SU-DHL-6 (cell line): ENCODE data around the gene SPO11.

Experiments used
- H2AFZ ChIP-seq: fragments of 200-600 bp; sonication (generic); 2 replicates; pipeline ENCODE4 v1.6.1; 2014; ENCODE audit warnings: low read depth, mild to moderate bottlenecking, moderate library complexity, mixed read lengths, antibody characterized with exemption, low read length; ENCODE audit not compliant: severe bottlenecking
- H3F3A ChIP-seq: fragments of 200-600 bp; shearing (Covaris generic); 2 replicates; pipeline ENCODE4 v1.6.0; 2016; ENCODE audit warnings: antibody characterized with exemption, mild to moderate bottlenecking; ENCODE audit not compliant: insufficient read depth
- H3K27ac ChIP-seq: fragments of 200-600 bp; sonication (generic); 2 replicates; pipeline ENCODE4 v1.5.1; 2016; ENCODE audit warnings: low read depth, mild to moderate bottlenecking, low read length, moderate library complexity, mixed read lengths
- H3K27me3 ChIP-seq: fragments of 200-600 bp; sonication (generic), shearing (Covaris generic); 2 replicates; pipeline ENCODE4 v1.6.0; 2014; ENCODE audit warnings: mild to moderate bottlenecking, low read length
- H3K36me3 ChIP-seq: fragments of 200-600 bp; sonication (generic); 2 replicates; pipeline ENCODE4 v1.6.1; 2014; ENCODE audit warnings: mild to moderate bottlenecking, low read length, mixed read lengths
- H3K4me2 ChIP-seq: fragments of 300-600, 200-600 bp; shearing (Covaris generic), sonication (generic); 2 replicates; pipeline ENCODE4 v1.6.0; 2014; ENCODE audit warnings: low read length, low read depth, mild to moderate bottlenecking; ENCODE audit not compliant: poor library complexity, severe bottlenecking
- H3K4me3 ChIP-seq: fragments of 200-600 bp; sonication (generic); 2 replicates; pipeline ENCODE4 v1.5.1; 2014; ENCODE audit warnings: antibody characterized with exemption, low read length, mild to moderate bottlenecking, mixed read lengths; ENCODE audit not compliant: insufficient read depth, poor library complexity, severe bottlenecking
- H3K79me2 ChIP-seq: fragments of 200-600 bp; sonication (generic); 2 replicates; pipeline ENCODE4 v1.6.1; 2014; ENCODE audit warnings: mild to moderate bottlenecking, low read length, moderate library complexity; ENCODE audit not compliant: insufficient read depth
- H3K9ac ChIP-seq: fragments of 200-600 bp; sonication (generic); 2 replicates; pipeline ENCODE4 v1.7.0; 2014; ENCODE audit warnings: mild to moderate bottlenecking, low read length
- H3K9me2 ChIP-seq: fragments of 200-600 bp; sonication (generic); replicated peaks from 2 replicates; pipeline ENCODE4 v1.6.1; 2014; ENCODE audit warnings: low read length; ENCODE audit not compliant: insufficient read depth
- H3K9me3 ChIP-seq: fragments of 200-600 bp; sonication (generic); 2 replicates; pipeline ENCODE4 v1.6.1; 2014; ENCODE audit warnings: low read length, mixed read lengths; ENCODE audit not compliant: insufficient read depth
- H4K20me1 ChIP-seq: fragments of 200-600 bp; sonication (generic); 2 replicates; pipeline ENCODE4 v1.6.1; 2014; ENCODE audit warnings: low read depth, mild to moderate bottlenecking, antibody characterized with exemption, low read length, moderate library complexity, mixed read lengths
- EZH2phosphoT487 ChIP-seq: fragments of 200-600 bp; sonication (generic), shearing (Covaris generic); conservative IDR thresholded peaks from 2 replicates; pipeline ENCODE4 v1.6.1; 2018; ENCODE audit warnings: mild to moderate bottlenecking, antibody characterized with exemption, low read length, moderate library complexity, mixed read lengths
- TF ChIP-seq, protein P1 (sequence below): fragments of 200-600 bp; sonication (generic); IDR thresholded peaks from one replicate; pipeline ENCODE4 v1.5.1; 2017; ENCODE audit warnings: antibody characterized with exemption, mild to moderate bottlenecking, low read length, moderate library complexity; ENCODE audit not compliant: insufficient read depth, poor library complexity, severe bottlenecking

The SPO11 gene

DNA sequence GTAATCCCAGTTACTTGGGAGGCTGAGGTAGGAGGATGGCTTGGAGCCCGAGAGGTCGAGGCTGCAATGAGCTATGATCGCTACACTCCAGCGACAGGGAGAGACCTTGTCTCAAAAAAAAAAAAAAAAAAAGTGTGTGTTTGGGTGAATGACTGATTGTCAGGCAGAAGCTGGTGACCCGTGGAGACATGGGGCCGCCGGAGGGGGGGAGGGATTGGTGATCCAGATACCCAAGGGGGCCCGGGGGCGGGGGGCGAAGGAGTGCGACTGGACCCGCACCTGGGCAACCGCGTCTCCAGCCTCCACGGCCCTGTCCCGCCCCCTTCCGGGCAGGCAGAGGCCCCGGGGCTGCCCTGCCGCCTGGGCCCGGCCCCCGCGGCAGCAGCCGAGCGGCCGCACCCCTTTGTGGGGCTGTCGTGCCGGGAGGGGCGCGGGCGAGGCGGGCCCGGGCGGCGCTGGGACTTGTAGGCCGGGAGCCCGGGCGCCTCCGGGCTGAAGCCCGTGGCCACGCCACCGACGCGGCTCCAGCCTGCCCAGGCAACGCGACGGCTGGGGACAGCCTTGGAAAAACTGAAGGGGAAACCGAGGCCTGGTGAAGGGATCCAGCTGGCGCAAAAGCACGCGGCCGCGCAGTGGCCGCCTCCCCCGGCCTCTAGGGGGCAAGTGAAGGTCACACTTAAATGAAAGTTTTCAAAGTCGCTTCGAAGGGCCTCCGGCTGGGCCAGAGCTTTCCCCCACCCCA, 59.5 kb downstream of the SPO11 start:
- H3K27ac ChIP-seq = peak overlapping the region; percentile 98
- peaks cover 46% of the 10 kb centered on the region for H3F3A ChIP-seq
- peaks cover 26% of the 10 kb centered on the region for H3K79me2 ChIP-seq
- H3K36me3 ChIP-seq = 0 out of 2 replicates have a peak, but pooled peaks cover 11% of the 10 kb centered on the region
- peak overlapping the region; percentile 69 for H2AFZ ChIP-seq
- no peaks in the 10 kb centered on the region for H3K9me3 ChIP-seq
- peak overlapping the region; percentile 71 for H3K9ac ChIP-seq
- H3K27me3 ChIP-seq = no peaks in the 10 kb centered on the region
- H3K4me3 ChIP-seq = peak overlapping the region; percentile 43
- TF ChIP-seq, protein P1, sequence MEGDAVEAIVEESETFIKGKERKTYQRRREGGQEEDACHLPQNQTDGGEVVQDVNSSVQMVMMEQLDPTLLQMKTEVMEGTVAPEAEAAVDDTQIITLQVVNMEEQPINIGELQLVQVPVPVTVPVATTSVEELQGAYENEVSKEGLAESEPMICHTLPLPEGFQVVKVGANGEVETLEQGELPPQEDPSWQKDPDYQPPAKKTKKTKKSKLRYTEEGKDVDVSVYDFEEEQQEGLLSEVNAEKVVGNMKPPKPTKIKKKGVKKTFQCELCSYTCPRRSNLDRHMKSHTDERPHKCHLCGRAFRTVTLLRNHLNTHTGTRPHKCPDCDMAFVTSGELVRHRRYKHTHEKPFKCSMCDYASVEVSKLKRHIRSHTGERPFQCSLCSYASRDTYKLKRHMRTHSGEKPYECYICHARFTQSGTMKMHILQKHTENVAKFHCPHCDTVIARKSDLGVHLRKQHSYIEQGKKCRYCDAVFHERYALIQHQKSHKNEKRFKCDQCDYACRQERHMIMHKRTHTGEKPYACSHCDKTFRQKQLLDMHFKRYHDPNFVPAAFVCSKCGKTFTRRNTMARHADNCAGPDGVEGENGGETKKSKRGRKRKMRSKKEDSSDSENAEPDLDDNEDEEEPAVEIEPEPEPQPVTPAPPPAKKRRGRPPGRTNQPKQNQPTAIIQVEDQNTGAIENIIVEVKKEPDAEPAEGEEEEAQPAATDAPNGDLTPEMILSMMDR = peak; percentile 48
- TF ChIP-seq EZH2phosphoT487 = no peak
- H3K9me2 ChIP-seq = no peaks in the 10 kb centered on the region
- peak overlapping the region; percentile 79 for H3K4me2 ChIP-seq
- peaks cover 7% of the 10 kb centered on the region; the same call in 1 of the 2 replicates for H4K20me1 ChIP-seq

DNA sequence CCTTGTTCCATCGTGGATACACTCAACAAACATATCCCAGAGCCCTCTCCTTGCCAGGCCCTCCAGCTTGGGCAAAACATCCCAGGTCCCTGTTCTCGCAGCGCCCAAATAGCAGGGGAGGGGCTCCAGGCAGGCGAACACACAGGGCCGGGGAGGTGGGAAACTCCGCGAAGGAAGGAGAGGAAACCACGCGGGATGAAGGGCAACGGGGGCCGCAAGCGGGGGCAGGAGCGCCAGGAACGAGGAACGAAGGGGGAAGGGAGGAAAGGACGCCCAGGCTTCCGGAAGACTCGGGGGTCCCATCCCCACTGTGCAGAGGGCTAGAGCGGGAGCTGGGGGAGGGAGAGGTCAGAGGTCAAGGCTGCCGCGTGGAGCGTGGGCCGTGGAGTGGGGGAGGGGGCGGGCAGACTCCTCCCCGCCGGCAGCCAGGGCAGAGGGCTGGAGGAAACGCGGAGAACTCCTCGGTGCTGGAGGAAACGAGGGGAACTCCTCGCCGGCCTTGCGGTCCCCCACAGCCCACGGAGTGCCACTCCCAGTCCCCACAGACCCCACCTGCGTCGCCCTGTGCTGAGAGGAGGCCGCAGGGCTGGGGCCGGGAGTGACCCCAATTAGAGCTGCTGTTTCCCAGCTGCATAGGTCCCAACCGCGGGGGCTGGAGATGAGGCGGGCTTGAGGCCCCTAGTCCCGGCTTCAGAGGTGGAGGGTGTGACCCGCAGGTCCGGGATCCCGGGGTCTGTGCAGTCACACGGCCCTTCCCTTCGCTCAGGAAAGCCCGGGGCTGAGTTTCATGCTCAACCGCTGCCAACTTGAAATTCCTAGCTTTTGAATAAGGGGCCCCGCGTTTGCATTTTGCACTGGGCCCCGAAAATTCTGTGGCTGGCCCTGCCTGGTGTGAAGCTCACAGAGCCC, 60.3 kb downstream of the SPO11 start:
- peak overlapping the region; percentile 43 for H3K4me3 ChIP-seq
- no peaks in the 10 kb centered on the region for H3K9me3 ChIP-seq
- peaks cover 7% of the 10 kb centered on the region; the same call in 1 of the 2 replicates for H4K20me1 ChIP-seq
- TF ChIP-seq EZH2phosphoT487 = no peak
- TF ChIP-seq, protein P1 = no peak
- H2AFZ ChIP-seq = peak overlapping the region; percentile 69
- H3K9me2 ChIP-seq = no peaks in the 10 kb centered on the region
- peaks cover 46% of the 10 kb centered on the region for H3F3A ChIP-seq
- peak overlapping the region; percentile 71 for H3K9ac ChIP-seq
- H3K4me2 ChIP-seq = peak overlapping the region; percentile 79
- peak overlapping the region; percentile 98 for H3K27ac ChIP-seq
- H3K79me2 ChIP-seq = peaks cover 34% of the 10 kb centered on the region
- no peaks in the 10 kb centered on the region for H3K27me3 ChIP-seq
- 0 out of 2 replicates have a peak, but pooled peaks cover 11% of the 10 kb centered on the region for H3K36me3 ChIP-seq

DNA sequence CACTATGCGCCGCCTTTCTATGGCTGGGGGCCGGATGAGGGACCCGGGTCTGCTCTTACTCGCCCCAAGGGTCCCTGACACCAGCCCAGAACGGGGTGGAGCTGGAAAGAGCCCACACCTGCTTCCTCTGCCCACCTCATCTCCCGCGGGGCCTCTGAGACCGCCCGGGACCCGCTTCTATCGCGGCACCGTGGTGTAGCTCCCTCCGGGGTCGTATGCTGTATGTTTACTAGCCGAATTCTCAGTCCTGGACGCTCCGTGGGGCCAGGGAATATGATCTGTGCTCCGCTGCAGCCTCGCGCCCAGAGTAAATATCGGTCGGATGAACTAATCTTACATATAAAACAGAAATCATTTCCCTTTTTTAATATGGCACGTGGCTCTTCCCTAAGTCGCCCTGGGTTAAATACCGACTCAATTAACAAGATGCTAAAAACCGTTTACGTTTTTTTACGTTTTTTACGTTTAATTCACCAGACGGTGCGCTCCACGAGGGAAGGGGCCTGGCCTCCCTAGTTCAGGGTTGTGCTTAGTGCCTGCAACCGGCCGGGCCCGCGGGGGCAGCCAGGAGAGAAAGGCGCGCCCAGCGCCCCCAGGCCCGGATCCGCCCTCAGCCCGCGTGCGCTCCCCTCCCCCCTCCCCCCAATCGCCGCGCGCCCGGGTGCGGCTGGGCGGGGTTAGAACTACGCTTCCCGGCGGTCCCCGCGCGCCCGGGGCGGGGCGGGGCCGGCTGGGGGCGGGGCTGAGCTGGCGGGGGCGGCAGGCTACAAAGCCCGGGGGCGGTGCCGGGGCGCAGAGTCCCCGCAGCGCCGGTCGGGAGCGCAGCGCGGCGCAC, 61.2 kb downstream of the SPO11 start, which contains the start of gene RBM38:
Gene RBM38 (plus strand): TSS at position 793 of the 835 bp plus-strand sequence. CDS start 186 bp downstream, outside the sequence.
- peak within 1 kb of the TSS; percentile 15 for H2AFZ ChIP-seq
- H3K79me2 ChIP-seq = peaks cover 43% of the 10 kb centered on the region
- peaks cover 46% of the 10 kb centered on the region for H3F3A ChIP-seq
- peak within 1 kb of the TSS; percentile 99 for H3K9ac ChIP-seq
- 0 out of 2 replicates have a peak, but pooled peaks cover 11% of the 10 kb centered on the region for H3K36me3 ChIP-seq
- H3K4me2 ChIP-seq = peak within 1 kb of the TSS; percentile 100
- no peaks in the 10 kb centered on the region for H3K27me3 ChIP-seq
- H3K9me3 ChIP-seq = no peaks in the 10 kb centered on the region
- peak within 1 kb of the TSS; percentile 99 for H3K4me3 ChIP-seq
- TF ChIP-seq, protein P1 = no peak
- TF ChIP-seq EZH2phosphoT487 = no peak
- H4K20me1 ChIP-seq = peaks cover 7% of the 10 kb centered on the region; the same call in 1 of the 2 replicates
- H3K9me2 ChIP-seq = no peaks in the 10 kb centered on the region
- H3K27ac ChIP-seq = peak within 1 kb of the TSS; percentile 98
